NCI-H187 (cell line): Measurements from ENCODE around the gene RXRG.
A peak's percentile ranks its signal among the peaks of the same experiment; 100 is the strongest.
"Not testable (repeated sequence)": the region's sequence is repeated elsewhere in the genome, so short reads cannot be mapped to it uniquely, and the experiment has no call there.

Experiments
- DNase-seq, 2 experiments: peaks; one replicate each; lab custom pipeline; 2025; lab: John Stamatoyannopoulos, UW

The RXRG gene

GRCh38 chr1:165444897-165445370 lies at the start of gene RXRG:
Gene RXRG, minus strand, starts transcription at chr1:165445126. Its CDS starts 233 bp downstream, at chr1:165444893.
- peak; percentile 34 to 38 for DNase-seq

DNA sequence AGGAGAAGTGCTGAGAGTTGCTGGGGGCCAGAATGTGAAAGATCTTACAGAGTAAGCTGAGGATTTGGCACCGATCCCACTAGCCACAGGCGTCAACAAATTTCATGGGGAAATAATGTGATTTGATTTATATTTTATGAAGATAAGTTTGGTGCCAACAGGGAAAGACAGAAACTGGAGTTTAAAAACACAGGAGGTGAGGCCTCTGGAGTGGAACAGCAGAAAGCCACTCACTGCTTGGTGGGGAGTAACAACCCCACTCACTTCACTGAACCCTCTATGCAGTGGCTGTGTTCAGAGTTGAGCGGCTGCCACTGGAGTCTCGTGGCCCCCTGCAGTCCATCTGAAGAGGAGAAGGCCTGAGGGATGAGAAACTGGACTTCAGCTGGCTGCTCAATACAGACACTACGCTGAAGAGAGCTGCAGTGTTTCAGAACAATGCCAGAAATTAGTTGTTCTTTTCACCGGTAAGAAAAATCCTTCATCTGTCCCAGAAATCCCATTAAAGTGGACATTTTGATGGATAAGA lies 48.0 kb upstream of the RXRG start:
- no peak for DNase-seq

- no peak for DNase-seq
These were observed 45.2 kb upstream of the RXRG start for GRCh38 chr1:165490175-165490574.

DNA sequence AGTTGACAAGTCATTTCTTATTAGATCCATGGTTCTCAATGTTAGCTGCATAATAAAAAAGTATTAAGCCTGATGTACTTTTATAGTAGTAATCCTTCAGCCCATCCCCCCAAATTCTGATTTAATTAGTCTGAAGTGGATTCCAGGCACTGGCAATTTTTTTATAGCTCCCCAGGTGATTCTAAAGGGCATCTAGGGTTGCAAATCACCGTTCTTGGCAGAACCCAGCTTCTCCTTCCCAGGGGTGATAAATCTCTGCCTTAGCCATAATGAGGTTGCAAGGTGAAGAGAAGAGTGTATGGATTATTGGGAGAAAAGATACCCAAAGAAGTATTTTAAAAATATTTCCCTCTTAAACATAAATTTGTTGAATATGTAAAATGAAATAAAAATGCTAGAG lies 43.0 kb upstream of the RXRG start:
- peak in 1 of 2 experiments; percentile 16 for DNase-seq

GRCh38 chr1:165486663-165487062 lies 41.7 kb upstream of the RXRG start:
- DNase-seq, result no peak

DNA sequence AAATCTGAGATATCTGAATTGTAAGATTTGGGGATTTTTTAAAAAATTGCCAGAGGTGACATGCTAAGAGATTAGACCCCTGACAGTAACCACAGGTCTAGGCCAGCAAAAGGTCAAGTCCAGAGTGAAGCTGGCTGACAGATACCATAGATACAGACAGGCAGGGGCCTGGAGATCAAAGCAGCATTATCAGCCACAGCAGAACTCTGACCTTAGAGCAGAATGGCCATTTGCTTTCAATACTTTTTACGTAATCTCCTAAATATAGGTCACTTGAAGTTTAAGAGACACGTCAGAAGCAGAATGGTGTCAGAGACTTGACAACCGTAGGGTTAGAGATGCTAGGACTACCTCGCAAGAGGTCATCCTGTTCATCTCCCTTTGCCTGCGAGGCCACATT lies 40.8 kb upstream of the RXRG start:
- no peak for DNase-seq

GRCh38 chr1:165484532-165484931 lies 39.6 kb upstream of the RXRG start:
- no peak for DNase-seq

GRCh38 chr1:165483412-165483811 lies 38.5 kb upstream of the RXRG start:
- no peak for DNase-seq

GRCh38 chr1:165481820-165482532 lies 37.0 kb upstream of the RXRG start:
- no peak for DNase-seq

DNA sequence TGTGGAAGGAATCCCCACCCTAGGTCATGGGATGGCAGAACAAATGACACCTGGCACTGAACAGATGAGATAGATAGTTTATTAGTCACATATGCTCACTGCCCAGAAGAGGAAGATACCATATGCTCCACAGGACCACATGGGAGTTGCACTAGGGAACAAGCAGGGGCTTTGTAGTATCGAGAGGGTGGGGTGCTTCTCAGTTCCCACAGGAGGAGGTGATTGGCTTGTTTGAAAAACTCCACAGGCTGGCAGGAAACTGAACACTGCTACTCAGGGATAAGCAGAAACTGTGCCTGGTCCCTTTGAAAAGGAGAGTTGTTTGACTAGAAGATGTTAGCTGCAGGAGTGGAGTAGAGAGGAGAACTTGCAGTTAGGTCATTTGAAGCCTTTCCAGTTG lies 31.9 kb upstream of the RXRG start:
- DNase-seq, result no peak

DNA sequence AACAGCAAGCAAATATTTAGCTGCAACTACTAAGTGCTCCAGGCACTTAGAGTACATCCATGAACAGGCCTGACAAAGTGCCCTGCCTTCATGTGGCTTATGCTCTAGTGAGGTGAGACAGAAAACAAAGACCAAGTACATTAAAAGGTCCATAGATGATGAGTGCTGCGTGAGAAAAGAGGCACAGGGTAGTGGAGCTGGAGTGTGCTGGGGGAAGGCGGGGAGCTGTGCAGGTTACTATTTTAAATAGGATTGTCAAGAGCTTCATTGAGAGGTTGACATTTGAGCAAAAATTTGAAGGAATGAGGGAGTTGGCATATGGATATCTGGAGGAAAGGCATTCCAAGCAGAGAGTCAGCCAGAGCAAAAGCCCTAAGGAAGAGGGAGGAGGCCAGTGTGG lies 29.3 kb upstream of the RXRG start:
- no peak for DNase-seq

- DNase-seq, result no peak
These were observed 28.2 kb upstream of the RXRG start for GRCh38 chr1:165473081-165473480.

GRCh38 chr1:165468726-165469249 lies 23.9 kb upstream of the RXRG start:
- DNase-seq, result no peak

DNA sequence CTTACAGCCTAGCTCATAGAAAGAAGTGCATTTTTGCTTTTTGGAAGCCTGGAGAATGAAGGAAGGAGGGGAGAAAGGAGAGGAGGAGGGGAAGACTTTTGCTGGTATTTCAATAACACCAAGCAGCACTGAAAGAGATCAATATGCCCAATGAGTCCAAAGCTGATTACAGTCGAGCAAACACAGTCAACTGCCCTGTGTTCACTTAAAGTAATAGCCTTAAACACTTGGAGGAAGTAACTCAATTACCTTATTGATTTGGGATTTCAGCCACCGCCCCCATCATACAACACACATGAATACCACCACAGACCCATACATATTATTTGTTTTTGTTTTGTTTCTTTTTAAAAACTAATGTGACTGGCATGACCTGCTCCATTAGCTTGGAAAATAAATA lies 23.3 kb upstream of the RXRG start:
- DNase-seq, result no peak

GRCh38 chr1:165467706-165468105 lies 22.8 kb upstream of the RXRG start:
- no peak for DNase-seq

GRCh38 chr1:165463978-165464377 lies 19.1 kb upstream of the RXRG start:
- DNase-seq, result no peak

DNA sequence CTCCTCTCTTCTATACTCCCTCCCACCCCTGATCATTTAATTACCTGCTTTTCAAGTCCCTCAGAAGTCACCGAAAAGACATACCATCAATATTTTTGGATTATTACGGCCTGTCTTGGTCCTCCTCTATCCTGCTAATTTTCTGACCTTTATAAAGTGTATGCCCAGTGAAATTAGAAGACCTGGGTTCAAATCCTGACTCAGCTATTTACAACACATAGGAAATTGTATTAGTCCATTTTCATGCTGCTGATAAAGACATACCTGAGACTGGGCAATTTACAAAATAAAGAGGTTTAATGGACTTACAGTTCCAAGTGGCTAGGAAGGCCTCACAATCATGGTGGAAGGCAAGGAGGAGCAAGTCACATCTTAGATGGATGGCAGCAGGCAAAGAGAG lies 14.8 kb upstream of the RXRG start:
- not testable (repeated sequence) for DNase-seq

GRCh38 chr1:165456861-165457260 lies 11.9 kb upstream of the RXRG start:
- no peak for DNase-seq

DNA sequence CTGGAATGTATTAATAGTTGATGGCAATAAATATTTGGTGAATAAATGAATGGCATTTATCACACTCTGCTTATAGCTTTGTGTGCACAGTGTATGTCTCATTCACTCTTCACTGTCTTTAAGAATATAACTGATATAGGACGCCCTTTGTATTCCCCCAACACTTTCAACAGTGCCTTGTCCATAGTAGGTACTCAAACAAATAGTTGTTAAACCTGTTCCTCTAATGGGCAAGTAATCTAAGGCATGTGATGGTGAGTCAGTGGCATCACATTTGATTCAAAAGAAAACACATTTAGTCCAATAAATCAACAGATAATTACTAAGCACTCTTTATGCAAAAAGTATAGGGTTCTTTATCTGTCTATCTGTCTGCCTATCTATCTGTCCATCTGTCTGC lies 11.2 kb upstream of the RXRG start:
- DNase-seq, result no peak

DNA sequence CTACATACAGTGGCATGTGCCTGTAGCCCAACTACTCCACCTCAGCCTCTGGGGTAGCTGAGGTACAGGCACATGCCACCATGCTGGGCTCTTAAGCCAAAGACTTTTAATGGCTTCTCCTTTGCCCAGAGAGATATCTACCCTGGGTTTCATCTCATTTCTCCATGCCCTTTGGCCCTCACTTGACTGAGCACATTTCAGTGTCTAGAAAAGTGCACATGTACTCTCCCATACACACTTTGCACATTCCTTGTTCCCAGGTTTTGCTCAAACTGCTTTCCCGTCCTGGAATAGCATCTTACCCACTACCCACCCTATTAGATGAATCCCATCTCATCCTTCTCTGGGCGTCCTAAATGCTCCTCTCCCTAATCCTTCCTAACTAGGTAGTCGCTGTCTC lies 10.2 kb upstream of the RXRG start:
- no peak for DNase-seq

DNA sequence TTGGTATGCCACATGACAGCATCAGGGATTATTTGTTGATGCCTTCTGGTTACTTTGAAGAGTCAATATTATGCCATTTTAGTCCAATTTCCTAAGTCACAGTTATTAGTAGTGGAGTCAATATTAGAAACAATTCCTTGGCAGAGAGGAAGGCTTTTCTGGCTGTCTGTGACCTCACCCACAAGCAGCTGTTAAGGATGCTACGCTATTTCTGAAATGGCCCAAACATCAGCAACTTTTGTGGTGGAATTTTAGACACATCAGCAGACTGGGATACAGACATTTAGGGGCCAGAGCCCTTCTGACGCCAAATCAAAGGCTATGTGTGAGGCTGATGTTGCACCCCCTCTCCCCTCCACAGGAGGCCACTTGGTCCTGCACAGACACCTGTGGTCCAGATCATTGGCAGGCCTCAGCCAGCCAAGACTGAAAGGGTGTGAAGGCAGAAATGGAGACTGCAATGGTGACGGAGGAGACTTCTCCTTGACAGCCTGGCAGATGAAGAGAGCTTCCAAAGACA lies 9.2 kb upstream of the RXRG start:
- DNase-seq, result no peak

DNA sequence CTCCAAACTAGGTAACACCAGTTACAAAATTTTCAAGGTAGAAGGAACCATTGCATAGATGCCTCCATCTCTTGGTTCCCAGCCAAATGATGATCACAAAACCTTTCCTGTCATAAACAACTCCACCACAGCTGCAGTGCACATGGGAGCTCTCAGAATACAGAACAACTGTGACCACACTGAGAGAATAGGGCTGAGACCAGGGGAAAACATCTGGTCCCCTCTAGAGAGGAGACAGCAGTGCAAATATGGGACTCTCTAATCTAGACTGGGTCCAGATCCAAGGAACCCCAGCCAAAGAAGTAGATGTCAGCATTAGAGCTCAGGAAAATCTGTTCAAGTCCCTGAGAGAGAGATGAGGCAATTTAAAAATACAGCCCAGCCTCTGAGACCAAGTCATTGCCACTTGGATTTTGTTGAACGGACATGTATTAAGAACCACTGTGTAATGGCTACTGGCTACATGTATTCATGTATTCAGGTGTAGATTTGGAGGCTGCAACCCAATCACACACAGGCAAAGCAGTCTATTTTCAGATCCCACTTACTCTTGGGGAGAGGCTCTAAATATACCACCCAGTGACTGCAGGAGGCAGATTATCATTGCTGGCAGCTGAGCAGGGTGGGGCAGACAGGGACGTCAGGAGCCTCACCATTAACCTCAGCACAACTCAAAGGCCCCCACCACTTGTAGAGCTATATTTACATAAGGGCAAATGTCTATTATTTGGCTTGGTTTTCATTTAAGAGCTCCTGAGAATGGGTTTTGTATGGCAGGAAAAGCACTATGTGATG lies 7.6 kb upstream of the RXRG start:
- DNase-seq, result no peak

GRCh38 chr1:165451691-165452090 lies 6.8 kb upstream of the RXRG start:
- DNase-seq, result no peak
